Ishikawa (cell line): ENCODE data around the gene PIGN.

Experiments used
- CEBPB ChIP-seq: IDR thresholded peaks from 2 replicates; pipeline ENCODE4 v1.6.1; 2012
- CREB1 ChIP-seq: IDR thresholded peaks from 2 replicates; pipeline ENCODE4 v1.6.1; 2012; ENCODE audit warnings: low read depth
- EGR1 ChIP-seq: IDR thresholded peaks from 2 replicates; pipeline ENCODE4 v1.6.1; 2012
- EP300 ChIP-seq: IDR thresholded peaks from 2 replicates; pipeline ENCODE4 v1.6.1; 2012; ENCODE audit warnings: borderline replicate concordance
- FOXM1 ChIP-seq: IDR thresholded peaks from 2 replicates; pipeline ENCODE4 v1.6.1; 2012; ENCODE audit warnings: low read depth, borderline replicate concordance
- NFIC ChIP-seq: IDR thresholded peaks from 2 replicates; pipeline ENCODE4 v1.6.1; 2012
- RAD21 ChIP-seq: IDR thresholded peaks from 2 replicates; pipeline ENCODE4 v1.6.1; 2012; ENCODE audit warnings: low read depth
- REST ChIP-seq: IDR thresholded peaks from 2 replicates; pipeline ENCODE4 v1.6.1; 2012; ENCODE audit warnings: low read depth, mild to moderate bottlenecking
- TAF1 ChIP-seq: IDR thresholded peaks from 2 replicates; pipeline ENCODE4 v1.6.1; 2012; ENCODE audit warnings: low read depth, mild to moderate bottlenecking
- TCF12 ChIP-seq: IDR thresholded peaks from 2 replicates; pipeline ENCODE4 v1.6.1; 2012; ENCODE audit warnings: low read depth
- TEAD4 ChIP-seq: IDR thresholded peaks from 2 replicates; pipeline ENCODE4 v1.6.1; 2012
- YY1 ChIP-seq: IDR thresholded peaks from 2 replicates; pipeline ENCODE4 v1.6.1; 2012; ENCODE audit warnings: low read depth
- ZBTB7A ChIP-seq: IDR thresholded peaks from 2 replicates; pipeline ENCODE4 v1.6.1; 2012; ENCODE audit warnings: low read depth
- TF ChIP-seq, protein P1 (sequence below): IDR thresholded peaks from 2 replicates; pipeline ENCODE4 v1.6.1; 2012
- TF ChIP-seq, protein P2 (sequence below): IDR thresholded peaks from 2 replicates; pipeline ENCODE4 v1.6.1; 2012

Gene PIGN

GRCh38 chr18:62106271-62106670 is 80.6 kb downstream of the PIGN start:
- TF ChIP-seq, protein P1, sequence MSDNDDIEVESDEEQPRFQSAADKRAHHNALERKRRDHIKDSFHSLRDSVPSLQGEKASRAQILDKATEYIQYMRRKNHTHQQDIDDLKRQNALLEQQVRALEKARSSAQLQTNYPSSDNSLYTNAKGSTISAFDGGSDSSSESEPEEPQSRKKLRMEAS: no peak
- no peak for TF ChIP-seq REST
- no peak for TF ChIP-seq TCF12
- TF ChIP-seq CEBPB: no peak
- TF ChIP-seq TAF1: no peak
- TF ChIP-seq CREB1: no peak
- TF ChIP-seq TEAD4: no peak
- TF ChIP-seq NFIC: no peak
- TF ChIP-seq, protein P2, sequence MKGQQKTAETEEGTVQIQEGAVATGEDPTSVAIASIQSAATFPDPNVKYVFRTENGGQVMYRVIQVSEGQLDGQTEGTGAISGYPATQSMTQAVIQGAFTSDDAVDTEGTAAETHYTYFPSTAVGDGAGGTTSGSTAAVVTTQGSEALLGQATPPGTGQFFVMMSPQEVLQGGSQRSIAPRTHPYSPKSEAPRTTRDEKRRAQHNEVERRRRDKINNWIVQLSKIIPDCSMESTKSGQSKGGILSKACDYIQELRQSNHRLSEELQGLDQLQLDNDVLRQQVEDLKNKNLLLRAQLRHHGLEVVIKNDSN: no peak
- no peak for TF ChIP-seq EP300
- no peak for TF ChIP-seq FOXM1
- no peak for TF ChIP-seq YY1
- TF ChIP-seq ZBTB7A: no peak

GRCh38 chr18:62105376-62105775 is 81.5 kb downstream of the PIGN start:
- TF ChIP-seq TAF1 (no peak), YY1 (no peak), TEAD4 (no peak)

- no peak for TF ChIP-seq CEBPB
These were observed 84.6 kb downstream of the PIGN start for GRCh38 chr18:62102221-62102620.

DNA sequence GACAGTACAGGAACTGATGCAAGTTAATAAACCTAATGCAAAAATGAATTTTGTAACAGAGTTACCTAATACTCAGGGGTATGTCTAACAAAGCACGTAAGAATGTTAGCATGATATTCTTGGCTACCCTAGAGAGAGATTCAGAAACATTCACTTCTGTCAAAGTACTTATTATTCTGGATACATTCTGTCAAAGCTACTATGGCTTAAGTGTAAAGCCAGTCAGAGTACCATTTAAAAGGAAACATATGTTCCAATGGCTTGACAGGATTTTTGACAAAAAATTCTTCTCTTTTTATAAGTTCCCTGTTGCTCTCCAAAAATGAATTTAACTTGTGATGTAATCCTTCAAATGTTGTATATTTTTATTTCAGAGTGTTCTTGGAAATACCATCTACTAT is 85.5 kb downstream of the PIGN start:
- TF ChIP-seq TAF1 (no peak), EP300 (no peak), ZBTB7A (no peak), CEBPB (no peak), TEAD4 (no peak), CREB1 (no peak), EGR1 (no peak), REST (no peak), YY1 (no peak)
- TF ChIP-seq, protein P2: no peak
- TF ChIP-seq, protein P1: no peak

DNA sequence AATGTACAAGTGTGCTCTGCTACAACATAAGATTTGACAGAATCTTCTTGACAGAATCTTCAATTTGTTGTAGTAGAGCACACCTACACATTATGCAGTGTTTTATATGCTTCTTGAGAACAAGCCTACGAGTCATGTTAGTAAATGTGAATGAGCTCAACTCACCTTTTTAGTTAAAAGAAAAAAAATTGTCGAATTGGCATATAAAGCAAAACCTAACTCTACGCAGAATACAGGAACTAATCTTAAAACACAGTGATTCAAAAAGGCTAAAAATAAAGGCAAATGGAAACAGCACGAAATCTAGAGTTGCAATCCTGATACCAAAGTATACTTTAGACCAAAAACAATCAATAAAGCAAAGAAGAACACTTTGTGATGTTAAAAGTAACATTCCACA is 87.9 kb downstream of the PIGN start:
- TF ChIP-seq TEAD4 (no peak), TAF1 (no peak), CEBPB (no peak), EP300 (no peak), CREB1 (no peak), ZBTB7A (no peak), YY1 (no peak), TCF12 (no peak), RAD21 (no peak)

- no peak for TF ChIP-seq TAF1
- TF ChIP-seq EP300: no peak
- TF ChIP-seq NFIC: no peak
- no peak for TF ChIP-seq TCF12
- no peak for TF ChIP-seq TEAD4
- TF ChIP-seq, protein P2: no peak
These were observed 89.2 kb downstream of the PIGN start for GRCh38 chr18:62097698-62098097.

GRCh38 chr18:62091487-62092120 is 95.3 kb downstream of the PIGN start:
- TF ChIP-seq REST (no peak), YY1 (no peak), EGR1 (no peak), TAF1 (no peak), TEAD4 (no peak), RAD21 (no peak), EP300 (no peak), ZBTB7A (no peak), TCF12 (no peak)
- TF ChIP-seq, protein P2: no peak
- TF ChIP-seq, protein P1: no peak
